Fibroblast of lung (primary cell): ENCODE data around the gene CORO6. TPM values are rescaled to one million over a fixed set of nuclear protein-coding genes. Genes with fewer than 3 reads are reported as not detected.

Experiments
- DNase-seq, 2 donors: peaks; one replicate each; pipeline versions ENCODE4 v3.0.0 to v3.0.0-alpha.2; 2010; ENCODE audit warnings: low read depth in 2 of 2
- H2AFZ ChIP-seq: 2 replicates; pipeline ENCODE4 v1.5.1; 2012; ENCODE audit warnings: low read length, control low read depth, inconsistent platforms
- H3K27ac ChIP-seq: 2 replicates; pipeline ENCODE4 v1.5.1; 2011; ENCODE audit warnings: low read length, control low read depth; ENCODE audit not compliant: insufficient read depth
- H3K27me3 ChIP-seq: 2 replicates; pipeline ENCODE4 v1.5.1; 2011; ENCODE audit warnings: mild to moderate bottlenecking, low read length; ENCODE audit not compliant: control insufficient read depth, insufficient read depth
- H3K36me3 ChIP-seq: 2 replicates; pipeline ENCODE4 v1.5.1; 2011; ENCODE audit warnings: low read length; ENCODE audit not compliant: control insufficient read depth, insufficient read depth
- H3K4me1 ChIP-seq: 2 replicates; pipeline ENCODE4 v1.5.1; 2011; ENCODE audit warnings: low read length; ENCODE audit not compliant: control insufficient read depth, insufficient read depth; ENCODE audit errors: extremely low read depth
- H3K4me2 ChIP-seq: 2 replicates; pipeline ENCODE4 v1.5.1; 2011; ENCODE audit warnings: low read length, control low read depth; ENCODE audit not compliant: insufficient read depth; ENCODE audit errors: extremely low read depth
- H3K4me3 ChIP-seq, 4 experiments: fragments of 200-600 bp in 1 of 4; sonication (generic) in 1 of 4; replicated peaks in 1 of 4; 2 replicates each; pipeline ENCODE4 v1.5.1; 2011 to 2016; ENCODE audit warnings: low read length in 4 of 4, low read depth in 3 of 4, mild to moderate bottlenecking in 3 of 4, control low read depth in 2 of 4, inconsistent platforms in 1 of 4, mixed read lengths in 1 of 4; ENCODE audit not compliant: insufficient read depth in 1 of 4; ENCODE audit errors: control extremely low read depth in 1 of 4
- H3K79me2 ChIP-seq: 2 replicates; pipeline ENCODE4 v1.5.1; 2012; ENCODE audit warnings: mild to moderate bottlenecking, low read length, inconsistent platforms; ENCODE audit not compliant: control insufficient read depth, insufficient read depth
- H3K9ac ChIP-seq: 2 replicates; pipeline ENCODE4 v1.5.1; 2011; ENCODE audit warnings: mild to moderate bottlenecking, low read length, control low read depth; ENCODE audit not compliant: insufficient read depth
- H3K9me3 ChIP-seq: 2 replicates; pipeline ENCODE4 v1.5.1; 2012; ENCODE audit warnings: low read depth, low read length; ENCODE audit not compliant: control insufficient read depth, insufficient read depth
- H4K20me1 ChIP-seq: 2 replicates; pipeline ENCODE4 v1.5.1; 2011; ENCODE audit warnings: low read length; ENCODE audit not compliant: control insufficient read depth, insufficient read depth; ENCODE audit errors: extremely low read depth
- EZH2 ChIP-seq: IDR thresholded peaks from 2 replicates; pipeline ENCODE4 v1.5.1; 2012; ENCODE audit warnings: low read length, control low read depth, mild to moderate bottlenecking; ENCODE audit errors: missing control alignments
- polyA minus RNA-seq: library from RNA; depleted of rRNA, polyadenylated mRNA; stranded (reverse); fragments of >200 nt; gene quantifications from 2 replicates; pipeline ENCODE4 v1.2.3, GENCODE V29; 2011; ENCODE audit warnings: low replicate concordance
- polyA plus RNA-seq, 2 donors: library from polyadenylated mRNA; depleted of rRNA in 1 of 2; stranded (reverse) in 1 of 2; unstranded in 1 of 2; fragments of >200 nt; gene quantifications; 2 replicates each; pipeline ENCODE4 v1.2.1, GENCODE V29; 2011 to 2012; ENCODE audit warnings: missing spikeins in 1 of 2
- total RNA-seq: library from RNA; depleted of rRNA; stranded (reverse); fragments of >200 nt; gene quantifications from 2 replicates; pipeline ENCODE4 v1.2.1, GENCODE V29; 2014
- TF ChIP-seq, protein P1 (sequence below), 2 donors: IDR thresholded peaks in 1 of 2; conservative IDR thresholded peaks in 1 of 2; 1 replicate in 1 of 2; 2 replicates in 1 of 2; pipeline ENCODE4 v1.5.1; 2011 to 2012; ENCODE audit warnings: low read length in 2 of 2, control low read depth in 1 of 2, inconsistent platforms in 1 of 2, low read depth in 1 of 2, mild to moderate bottlenecking in 1 of 2

CORO6 gene
- 9.8 and 19.3 TPM in 2 replicates for total RNA-seq
- 7.0 and 8.0 TPM in 2 replicates for polyA plus RNA-seq
- polyA plus RNA-seq (2012) = 5.4 and 6.0 TPM in 2 replicates
- 22.0 and 38.2 TPM in 2 replicates for polyA minus RNA-seq

DNA sequence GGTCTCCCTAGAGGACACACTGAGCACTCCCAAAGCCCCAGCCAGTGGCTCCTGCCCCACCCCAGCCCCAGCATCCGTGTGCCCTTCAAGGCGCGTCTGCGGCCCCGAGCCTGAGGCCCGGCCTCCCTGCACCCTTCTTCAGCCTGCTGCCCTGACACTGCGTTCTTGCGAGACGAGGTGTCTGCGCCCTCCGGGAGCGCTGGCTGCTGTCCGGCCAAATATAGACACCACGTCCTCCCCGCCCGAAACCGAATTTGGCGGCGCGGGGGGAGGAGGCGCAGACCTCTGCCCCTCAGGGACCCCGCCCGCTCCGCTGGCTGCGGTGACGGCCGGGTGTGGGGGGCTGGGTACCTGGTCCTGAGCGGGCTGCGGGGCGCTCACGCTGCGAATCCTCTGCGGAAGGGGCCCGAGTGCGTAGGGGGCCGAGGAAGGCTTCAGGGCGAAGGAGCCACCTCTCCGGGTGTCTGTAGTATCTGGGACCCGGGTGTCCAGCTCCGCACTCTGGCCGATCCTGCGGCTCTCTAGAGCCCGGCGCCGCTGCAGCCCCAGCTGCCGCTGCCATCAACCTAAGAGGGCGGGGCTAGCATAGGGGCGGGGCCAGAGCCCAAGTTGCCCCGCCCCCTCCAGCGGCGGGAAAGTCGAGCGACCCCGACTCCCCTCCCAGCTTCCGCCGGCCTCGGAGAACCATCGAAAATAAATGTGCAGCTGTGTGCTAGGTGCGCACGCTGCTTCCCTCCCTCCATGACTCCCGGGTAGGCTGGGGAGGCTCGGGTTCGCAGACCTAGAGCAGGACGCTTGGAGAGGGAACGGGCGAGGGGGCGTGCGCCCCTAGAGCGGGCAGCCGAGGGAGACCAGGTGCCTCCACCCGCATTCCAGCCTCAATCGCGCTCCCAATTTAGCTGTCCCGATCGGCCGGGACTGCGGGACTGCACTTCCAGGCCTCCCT is at the start of gene CORO6:
TSS of gene CORO6 (minus strand) at position 576 of the 946 bp plus-strand sequence. CDS start 1,491 bp downstream, outside the sequence.
- peak; percentile 30 to 40 for DNase-seq
- no peaks in the 10 kb centered on the region for H4K20me1 ChIP-seq
- H3K27me3 ChIP-seq = no peaks in the 10 kb centered on the region
- peak within 1 kb of the TSS; percentile 82 for H3K4me2 ChIP-seq
- H3K4me1 ChIP-seq = peaks cover 20% of the 10 kb centered on the region
- peaks cover 1% of the 10 kb centered on the region for H3K36me3 ChIP-seq
- no peaks in the 10 kb centered on the region for H3K79me2 ChIP-seq
- TF ChIP-seq EZH2 = no peak
- H3K9me3 ChIP-seq = no peaks in the 10 kb centered on the region
- peak within 1 kb of the TSS; percentile 60 for H3K27ac ChIP-seq
- H2AFZ ChIP-seq = peak within 1 kb of the TSS; percentile 54
- H3K9ac ChIP-seq = peak within 1 kb of the TSS; percentile 59
- peak within 1 kb of the TSS; percentile 56 to 86 (median 78) for H3K4me3 ChIP-seq

GRCh38 chr17:29671661-29672060 is 48.9 kb upstream of the CORO6 start:
- Histone ChIP-seq H3K27me3 (no peaks in the 10 kb centered on the region), H3K9ac (no peak overlapping the region), H4K20me1 (no peaks in the 10 kb centered on the region), H3K36me3 (no peaks in the 10 kb centered on the region), H3K79me2 (no peaks in the 10 kb centered on the region), H2AFZ (no peak overlapping the region), H3K9me3 (no peaks in the 10 kb centered on the region), H3K27ac (no peak overlapping the region), H3K4me2 (no peak overlapping the region), H3K4me1 (no peaks in the 10 kb centered on the region), H3K4me3 (no peak overlapping the region)
- TF ChIP-seq, protein P1, sequence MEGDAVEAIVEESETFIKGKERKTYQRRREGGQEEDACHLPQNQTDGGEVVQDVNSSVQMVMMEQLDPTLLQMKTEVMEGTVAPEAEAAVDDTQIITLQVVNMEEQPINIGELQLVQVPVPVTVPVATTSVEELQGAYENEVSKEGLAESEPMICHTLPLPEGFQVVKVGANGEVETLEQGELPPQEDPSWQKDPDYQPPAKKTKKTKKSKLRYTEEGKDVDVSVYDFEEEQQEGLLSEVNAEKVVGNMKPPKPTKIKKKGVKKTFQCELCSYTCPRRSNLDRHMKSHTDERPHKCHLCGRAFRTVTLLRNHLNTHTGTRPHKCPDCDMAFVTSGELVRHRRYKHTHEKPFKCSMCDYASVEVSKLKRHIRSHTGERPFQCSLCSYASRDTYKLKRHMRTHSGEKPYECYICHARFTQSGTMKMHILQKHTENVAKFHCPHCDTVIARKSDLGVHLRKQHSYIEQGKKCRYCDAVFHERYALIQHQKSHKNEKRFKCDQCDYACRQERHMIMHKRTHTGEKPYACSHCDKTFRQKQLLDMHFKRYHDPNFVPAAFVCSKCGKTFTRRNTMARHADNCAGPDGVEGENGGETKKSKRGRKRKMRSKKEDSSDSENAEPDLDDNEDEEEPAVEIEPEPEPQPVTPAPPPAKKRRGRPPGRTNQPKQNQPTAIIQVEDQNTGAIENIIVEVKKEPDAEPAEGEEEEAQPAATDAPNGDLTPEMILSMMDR (conservative IDR thresholded peaks at IDR 0.05 in 1 of 2, IDR thresholded peaks at IDR 0.05 in 1 of 2; ENCODE audit: low read depth in 1 of 2, low read length in 2 of 2) = no peak
- TF ChIP-seq EZH2 = no peak
- DNase-seq = no peak

DNA sequence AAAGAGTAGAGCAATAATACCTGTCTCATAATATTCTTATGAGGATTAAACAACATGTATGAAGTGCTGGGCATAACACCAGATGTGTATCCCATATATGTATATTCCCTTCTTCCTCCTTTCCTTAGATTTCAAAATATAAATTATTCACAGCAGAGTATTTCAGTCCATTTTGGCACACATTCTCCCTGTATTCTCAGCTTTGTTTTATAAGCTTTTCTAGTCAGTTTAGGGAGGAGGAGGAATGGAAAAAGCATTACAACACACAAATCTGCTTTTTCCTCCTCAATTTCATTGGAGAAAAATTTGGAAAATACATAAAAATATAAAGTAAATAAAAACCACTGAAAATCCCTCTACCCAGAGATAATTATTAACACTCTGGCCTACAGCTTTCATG is 46.6 kb upstream of the CORO6 start:
- no peaks in the 10 kb centered on the region for H3K27me3 ChIP-seq
- no peaks in the 10 kb centered on the region for H3K4me1 ChIP-seq
- no peak for DNase-seq
- H3K79me2 ChIP-seq = no peaks in the 10 kb centered on the region
- no peak overlapping the region for H3K27ac ChIP-seq
- no peak for TF ChIP-seq EZH2
- no peaks in the 10 kb centered on the region for H3K36me3 ChIP-seq
- no peak overlapping the region for H2AFZ ChIP-seq
- H3K9me3 ChIP-seq = no peaks in the 10 kb centered on the region
- no peak overlapping the region for H3K4me3 ChIP-seq
- no peak overlapping the region for H3K9ac ChIP-seq
- no peak overlapping the region for H3K4me2 ChIP-seq
- H4K20me1 ChIP-seq = no peaks in the 10 kb centered on the region
